Stomach (tissue), 4 donors: ENCODE measurements around the gene TMCO4.

Experiments used
- CTCF ChIP-seq, 7 experiments: fragments of 450-650 bp in 4 of 7; fragments of 200-600 bp in 3 of 7; sonication (generic) in 3 of 7; IDR thresholded peaks; one replicate each; pipeline ENCODE4 v1.5.1; 2016 to 2019; ENCODE audit warnings: antibody characterized with exemption in 7 of 7, control low read depth in 2 of 7, mild to moderate bottlenecking in 1 of 7
- POLR2A ChIP-seq, 4 donors: fragments of 450-650 bp; IDR thresholded peaks; one replicate each; pipeline ENCODE4 v1.6.1; 2016; ENCODE audit warnings: antibody characterized with exemption in 4 of 4, control low read depth in 2 of 4, mild to moderate bottlenecking in 1 of 4, moderate library complexity in 1 of 4
- POLR2AphosphoS5 ChIP-seq, 3 donors: sonication (generic); formaldehyde crosslinking; IDR thresholded peaks; one replicate each; pipeline ENCODE4 v1.6.1; 2016; ENCODE audit warnings: antibody characterized with exemption in 3 of 3

GRCh38 chr1:19824036-19824435, 24.3 kb upstream of the TMCO4 start:
- TF ChIP-seq POLR2A (IDR thresholded peaks at IDR 0.05) (no peak), POLR2AphosphoS5 (IDR thresholded peaks at IDR 0.05) (no peak), CTCF (IDR thresholded peaks at IDR 0.05) (no peak)
